GM19372 (cell line): Measurements from ENCODE around the gene SPTAN1.
"Not testable (repeated sequence)": the region's sequence is repeated elsewhere in the genome, so short reads cannot be mapped to it uniquely, and the experiment has no call there.

Experiments used
- ATAC-seq: cut with Tn5 transposase; IDR thresholded peaks from one replicate; pipeline ENCODE4 v1.9.1; 2021; ENCODE audit warnings: mild to moderate bottlenecking, low read depth, moderate library complexity; ENCODE audit not compliant: unreplicated experiment

SPTAN1 gene

DNA sequence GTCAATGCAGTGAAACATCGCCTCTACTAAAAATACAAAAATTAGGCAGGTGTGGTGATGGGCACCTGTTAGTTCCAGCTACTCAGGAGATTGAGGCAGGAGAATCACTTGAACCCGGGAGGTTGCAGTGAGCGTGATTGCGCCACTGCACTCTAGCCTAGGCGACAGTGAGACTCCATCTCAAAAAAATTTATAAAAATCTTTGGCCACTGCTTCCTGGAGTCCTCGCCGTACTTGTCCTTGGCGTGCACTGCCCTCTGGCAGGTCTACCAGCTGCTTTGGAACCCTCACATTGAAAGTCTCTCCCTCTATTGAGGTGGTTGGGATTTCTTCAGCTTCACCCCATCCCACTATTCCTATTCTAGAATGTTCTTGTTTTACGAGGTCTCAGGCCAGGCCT, 79.2 kb downstream of the SPTAN1 start:
- ATAC-seq = no peak

GRCh38 chr9:128632066-128632465, 79.7 kb downstream of the SPTAN1 start:
- ATAC-seq = no peak

GRCh38 chr9:128632486-128632885, 80.1 kb downstream of the SPTAN1 start:
- no peak for ATAC-seq

- no peak for ATAC-seq
These were observed 80.7 kb downstream of the SPTAN1 start for GRCh38 chr9:128633057-128633456.

DNA sequence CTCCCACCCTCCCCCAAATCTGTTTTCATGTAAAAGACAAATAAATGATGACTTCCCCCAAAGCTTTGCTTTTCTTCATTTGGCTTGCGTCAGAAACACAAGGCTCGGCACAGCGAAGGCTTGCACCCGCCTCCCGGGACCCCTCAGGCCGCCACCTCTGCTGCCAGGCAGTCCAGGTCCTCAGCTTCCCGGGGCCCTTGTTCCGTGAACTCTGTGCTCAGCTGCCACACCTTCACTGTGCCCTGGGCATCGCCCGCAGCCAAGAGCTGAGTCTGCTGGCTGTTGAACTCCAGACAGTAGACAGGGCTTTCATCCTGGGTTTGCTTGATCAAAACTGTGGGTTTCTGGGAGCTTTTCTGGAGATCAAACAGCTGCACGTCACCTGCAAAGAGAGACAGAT, 81.2 kb downstream of the SPTAN1 start:
- no peak for ATAC-seq

DNA sequence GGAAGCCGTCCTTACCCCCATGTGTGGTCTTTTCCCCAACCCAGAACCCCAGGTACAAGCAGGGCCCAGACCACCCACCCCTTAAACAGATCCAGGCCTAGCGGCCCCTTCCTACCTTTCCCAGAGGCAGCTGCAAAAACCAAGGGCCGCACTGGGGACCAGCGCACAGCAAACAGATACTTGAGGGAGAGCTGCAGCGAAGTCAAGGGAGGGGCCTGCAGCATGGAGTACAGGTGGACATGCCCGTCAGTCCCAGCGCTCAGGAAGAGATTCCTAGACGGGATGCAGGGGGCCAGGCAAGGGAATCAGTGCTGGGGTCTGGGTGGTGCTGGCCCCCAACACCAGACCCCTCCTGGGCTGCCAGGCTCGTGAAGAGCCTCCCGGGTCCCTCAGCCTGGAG, 81.7 kb downstream of the SPTAN1 start:
- no peak for ATAC-seq

DNA sequence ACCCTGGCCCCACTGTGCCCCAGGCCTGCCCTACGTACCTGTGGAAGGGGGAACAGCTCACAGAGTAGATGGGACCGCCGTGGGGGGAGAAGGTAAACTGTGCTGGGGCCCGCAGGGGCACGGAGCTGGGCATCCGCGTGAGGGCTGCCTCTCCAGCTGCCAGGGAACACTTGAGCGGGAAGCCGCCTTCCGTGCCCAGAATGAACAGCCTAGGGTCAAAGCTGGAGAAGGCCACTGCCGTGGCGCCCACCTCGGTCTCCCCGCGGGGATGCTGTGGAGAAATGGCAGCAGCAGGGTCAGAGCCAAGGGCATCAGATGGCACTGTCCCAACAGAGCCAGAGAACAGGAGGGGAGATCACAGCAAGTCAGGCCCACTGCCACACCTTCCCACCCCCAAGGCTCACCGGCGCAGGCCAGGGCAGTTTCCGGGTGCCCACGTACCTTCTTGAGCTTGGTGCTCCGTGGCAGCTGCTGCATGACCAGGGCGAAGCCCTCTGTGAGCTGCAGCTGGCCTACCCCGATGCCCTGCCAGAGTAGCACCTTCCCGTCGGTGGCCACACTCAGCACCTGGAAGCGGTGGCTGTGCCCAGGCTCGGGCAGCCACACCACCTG, 82.4 kb downstream of the SPTAN1 start:
- ATAC-seq = no peak

DNA sequence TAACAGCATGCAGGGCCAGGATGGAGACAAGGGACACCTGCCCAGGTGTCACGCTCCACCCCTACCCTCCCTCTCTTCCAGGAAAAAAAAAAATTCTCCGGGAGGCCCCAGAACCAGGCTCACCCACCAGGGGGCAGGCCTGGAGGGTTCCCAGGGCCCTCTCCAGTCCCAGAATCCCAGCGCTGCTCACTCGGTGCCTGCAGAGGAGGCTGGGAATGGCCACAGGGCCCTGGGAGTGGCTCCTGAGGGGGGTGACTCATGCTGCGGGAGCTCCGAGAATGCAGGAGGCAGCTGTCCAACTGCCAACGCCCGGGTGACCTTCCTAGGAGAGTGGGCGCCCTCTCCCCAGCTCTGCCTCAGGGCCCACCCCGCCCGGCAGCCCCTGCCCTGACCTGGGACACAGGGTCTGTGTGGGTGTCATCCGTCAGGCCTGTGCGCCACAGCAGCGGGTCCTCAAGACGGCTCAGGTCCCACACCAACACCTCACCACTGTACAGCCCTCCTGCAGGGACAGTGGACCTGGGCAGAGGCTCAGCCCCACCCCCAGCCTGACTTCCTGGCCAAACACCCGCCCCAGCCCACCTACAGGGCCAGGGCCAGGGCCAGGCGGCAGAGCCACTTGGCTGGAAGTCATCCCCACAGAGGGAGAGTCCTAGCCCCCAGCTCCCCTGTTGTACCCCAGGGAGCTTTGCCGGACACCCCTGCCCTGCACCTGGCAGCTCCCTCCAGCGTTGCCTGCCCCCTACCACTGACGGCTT, 83.1 kb downstream of the SPTAN1 start:
- no peak for ATAC-seq

GRCh38 chr9:128636024-128636390, 83.6 kb downstream of the SPTAN1 start:
- no peak for ATAC-seq

DNA sequence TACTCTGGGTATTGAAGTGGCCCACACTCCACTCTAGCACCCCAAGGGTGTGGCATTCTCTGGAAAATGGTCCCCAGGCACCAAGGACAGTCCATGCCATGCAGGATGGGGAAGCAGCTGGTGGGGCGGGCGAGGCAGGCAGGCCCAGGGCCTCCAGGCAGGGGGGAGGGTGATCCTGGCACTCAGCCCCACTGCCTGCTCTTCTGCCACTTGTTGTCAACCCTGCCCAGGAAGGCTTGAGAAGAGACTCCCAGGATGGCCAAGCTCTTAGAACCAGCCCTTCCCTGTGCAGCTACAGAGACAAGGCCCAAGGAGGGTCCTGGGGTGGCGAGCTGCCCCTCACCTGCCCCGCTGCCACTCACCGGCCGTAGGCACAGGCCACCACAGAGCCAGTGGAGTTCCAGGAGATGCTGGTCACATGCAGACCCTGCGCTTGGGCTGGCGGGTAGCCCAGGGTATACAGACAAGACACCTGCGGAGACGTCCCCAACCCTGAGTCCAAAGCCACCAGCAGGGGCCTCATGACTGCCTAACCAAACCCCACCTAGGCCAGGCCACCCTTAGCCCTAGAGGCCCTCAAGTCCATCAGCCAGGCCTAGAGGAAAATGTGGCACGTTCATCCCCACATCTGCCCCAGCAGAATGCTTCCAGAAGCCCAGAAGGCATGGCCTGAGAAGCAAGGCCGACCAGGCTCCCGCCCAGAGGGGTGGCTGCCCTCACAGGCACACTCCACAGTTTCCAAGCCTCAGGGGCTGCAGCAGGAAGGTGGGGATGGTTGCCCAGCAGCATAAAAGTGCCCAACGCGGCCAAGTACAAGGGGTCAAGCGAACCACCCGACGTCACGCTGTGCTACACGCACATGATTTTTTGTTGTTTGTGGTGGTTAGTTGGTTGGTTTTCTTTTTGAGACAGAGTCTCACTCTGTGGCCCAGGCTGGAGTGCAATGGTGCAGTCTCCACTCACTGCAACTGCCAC, 84.5 kb downstream of the SPTAN1 start:
- no peak for ATAC-seq

DNA sequence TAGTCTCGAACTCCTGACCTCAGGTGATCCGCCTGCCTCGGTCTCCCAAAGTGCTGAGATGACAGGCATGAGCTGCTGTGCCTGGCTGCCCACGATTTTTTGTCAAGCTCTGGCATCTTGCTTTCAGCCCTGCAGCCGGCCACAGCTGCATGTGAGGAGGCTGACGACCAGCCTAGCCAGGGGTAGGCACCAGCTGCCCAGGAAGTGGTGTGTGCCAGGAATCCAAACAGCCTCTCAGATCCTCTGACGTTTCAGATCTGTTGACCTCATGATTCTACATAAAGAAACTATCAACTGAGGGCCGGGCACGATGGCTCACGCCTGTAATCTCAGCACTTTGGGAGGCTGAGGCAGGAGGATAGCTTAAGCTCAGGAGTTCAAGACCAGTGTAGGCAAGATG, 85.3 kb downstream of the SPTAN1 start:
- ATAC-seq = no peak

GRCh38 chr9:128638580-128638979, 86.2 kb downstream of the SPTAN1 start:
- ATAC-seq = no peak

DNA sequence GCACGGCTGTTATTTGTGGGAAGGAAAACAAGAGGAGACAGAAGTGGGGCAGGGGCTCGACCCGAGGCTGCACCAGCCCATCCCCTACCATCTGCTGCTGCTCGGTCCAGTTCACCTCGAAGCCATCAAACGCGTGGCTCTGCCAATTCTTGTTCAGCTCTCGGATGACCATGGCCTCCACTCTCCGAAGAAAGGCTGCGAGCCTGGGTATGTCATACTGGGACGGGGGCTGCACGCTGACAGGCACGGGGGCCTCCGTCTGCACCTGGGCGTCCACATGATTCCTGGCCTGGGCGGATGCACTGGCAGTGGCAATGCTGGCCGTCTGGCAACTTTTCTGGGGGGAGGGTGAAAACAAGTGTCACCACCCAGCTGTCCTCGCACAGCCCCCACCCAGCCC, 88.2 kb downstream of the SPTAN1 start:
- no peak for ATAC-seq

GRCh38 chr9:128642675-128643245, 90.4 kb downstream of the SPTAN1 start:
- no peak for ATAC-seq

DNA sequence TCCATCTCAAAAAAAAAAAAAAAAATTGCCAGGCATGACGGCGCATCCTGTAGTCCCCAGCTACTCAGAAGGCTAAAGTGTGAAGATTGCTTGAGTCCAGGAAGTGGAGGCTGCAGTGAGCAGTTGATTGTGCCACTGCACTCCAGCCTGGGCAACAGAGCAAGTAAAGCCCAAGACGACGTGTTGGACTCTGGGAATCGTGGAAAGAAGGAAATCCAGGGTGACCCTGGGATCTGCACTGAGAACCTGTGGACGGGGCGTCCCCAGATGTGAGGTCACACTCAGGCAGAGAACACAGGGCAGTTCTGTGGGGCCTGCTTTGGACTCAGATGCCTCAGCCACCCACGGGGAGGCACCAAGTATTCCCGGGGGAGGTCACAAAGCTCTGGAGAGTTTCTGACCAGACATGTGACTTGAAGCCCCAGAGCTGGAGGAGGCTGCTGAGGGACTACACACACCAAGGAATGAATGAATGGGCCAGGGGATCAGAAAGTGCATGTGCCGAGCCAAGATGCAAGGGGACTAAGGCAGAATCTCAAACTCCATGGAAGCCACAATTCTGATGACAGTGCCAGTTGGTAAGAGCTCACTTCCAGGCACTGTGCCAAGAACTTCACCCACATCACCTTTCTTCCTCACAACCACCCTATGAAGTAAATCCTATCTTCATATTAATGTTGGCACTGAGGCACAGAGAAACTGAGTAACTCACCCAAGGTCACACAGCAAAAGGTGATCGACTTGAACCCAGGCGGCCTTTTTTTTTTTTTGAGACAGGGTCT, 91.3 kb downstream of the SPTAN1 start:
- ATAC-seq = no peak

DNA sequence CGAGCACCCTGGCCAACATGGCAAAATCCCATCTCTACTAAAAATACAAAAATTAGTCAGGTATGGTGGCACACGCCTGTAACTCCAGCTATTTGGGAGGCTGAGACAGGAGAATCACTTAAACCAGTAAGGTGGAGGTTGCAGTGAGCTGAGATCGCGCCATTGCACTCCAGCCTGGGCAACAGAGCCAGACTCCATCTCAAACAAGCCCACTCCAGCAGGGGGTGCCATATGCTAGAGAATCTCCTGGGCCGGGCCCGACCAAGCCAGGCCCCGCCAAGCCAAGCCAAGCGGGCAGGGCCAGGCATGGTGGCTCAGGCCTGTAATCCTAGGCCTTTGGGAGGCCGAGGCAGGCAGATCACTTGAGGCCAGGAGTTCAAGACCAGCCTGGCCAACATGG, 95.8 kb downstream of the SPTAN1 start:
- ATAC-seq = not testable (repeated sequence)

DNA sequence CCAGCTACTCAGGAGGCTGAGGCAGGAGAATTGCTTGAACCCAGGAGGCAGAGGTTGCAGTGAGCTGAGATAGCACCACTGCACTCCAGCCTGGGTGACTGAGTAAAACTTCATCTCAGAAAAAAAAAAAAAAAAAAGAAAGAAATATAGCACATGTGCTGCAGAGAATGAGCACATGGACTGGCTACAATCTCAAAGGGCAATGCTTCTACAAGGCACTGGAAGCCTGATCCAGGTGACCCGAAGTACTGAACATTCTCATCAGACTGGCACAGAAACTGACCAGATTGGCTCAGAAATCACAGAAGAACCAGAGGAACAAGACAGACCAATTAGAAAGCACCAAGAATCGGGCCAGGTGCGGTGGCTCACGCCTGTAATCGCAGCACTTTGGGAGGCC, 99.4 kb downstream of the SPTAN1 start:
- ATAC-seq = no peak

DNA sequence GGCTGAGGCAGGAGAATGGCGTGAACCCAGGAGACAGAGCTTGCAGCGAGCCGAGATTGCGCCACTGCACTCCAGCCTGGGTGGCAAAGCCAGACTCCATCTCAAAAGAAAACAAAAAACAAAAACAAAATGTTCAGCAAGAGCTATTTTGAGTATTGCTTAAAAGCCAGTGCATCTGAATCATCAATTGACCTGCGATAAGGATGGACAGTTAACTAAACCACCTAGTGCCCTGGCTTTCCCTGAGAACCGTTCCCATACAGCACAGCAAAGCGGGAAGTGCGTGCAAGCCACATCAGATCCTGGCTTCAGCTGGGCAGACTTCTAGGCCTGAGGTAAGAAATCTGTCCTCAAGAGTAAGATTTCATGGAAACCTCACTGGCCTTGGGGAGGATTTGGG, 101.5 kb downstream of the SPTAN1 start:
- ATAC-seq = no peak

DNA sequence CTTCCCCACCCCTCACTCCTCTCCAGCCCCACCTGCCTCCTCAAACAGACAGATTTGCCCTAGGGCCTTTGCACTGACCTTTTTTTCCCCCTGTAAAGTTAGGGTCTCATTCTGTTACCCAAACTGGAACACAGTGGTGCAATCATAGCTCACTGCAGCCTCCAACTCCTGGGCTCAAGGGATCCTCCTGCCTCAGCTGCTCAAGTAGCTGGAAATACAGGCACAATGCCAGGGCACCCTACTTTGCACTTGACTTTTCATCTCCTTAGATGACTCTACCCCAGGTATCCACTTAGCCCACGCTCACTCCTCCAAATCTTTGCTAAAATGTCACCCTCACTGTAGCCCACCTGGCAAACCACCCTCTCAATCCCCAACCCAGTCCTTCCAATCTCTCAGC, 102.1 kb downstream of the SPTAN1 start:
- no peak for ATAC-seq
